BJ (cell line): ENCODE results near the gene SEMA4C. TPM values are rescaled to one million over a fixed set of nuclear protein-coding genes. Genes with fewer than 3 reads are reported as not detected.

Experiments
- CTCF ChIA-PET: fragments of 350-600 bp; formaldehyde crosslinking; extraction: SDS; loops from one replicate; lab custom pipeline; 2021; ENCODE audit warnings: antibody characterized with exemption, inconsistent platforms; lab: Yijun Ruan, JAX
- POLR2A ChIA-PET: fragments of 300-600 bp; sonication (Branson Sonifier 250); formaldehyde crosslinking; extraction: SDS; loops from one replicate; lab custom pipeline; 2021; ENCODE audit warnings: antibody characterized with exemption; lab: Charles Lee
- DNase-seq: peaks from one replicate; pipeline ENCODE4 v3.0.0-alpha.2; 2011; ENCODE audit warnings: low read depth
- H3K27me3 ChIP-seq: 2 replicates; pipeline ENCODE4 v1.6.0; 2011; ENCODE audit warnings: low read length; ENCODE audit not compliant: control insufficient read depth, insufficient read depth
- H3K36me3 ChIP-seq: 2 replicates; pipeline ENCODE4 v1.5.1; 2011; ENCODE audit warnings: low read length; ENCODE audit not compliant: control insufficient read depth, insufficient read depth
- H3K4me3 ChIP-seq: 2 replicates; pipeline ENCODE4 v1.5.1; 2011; ENCODE audit warnings: low read depth, mild to moderate bottlenecking, control low read depth, low read length
- CTCF ChIP-seq: IDR thresholded peaks from 2 replicates; pipeline ENCODE4 v1.5.1; 2011; ENCODE audit warnings: low read depth, mild to moderate bottlenecking, control low read depth, inconsistent platforms, low read length, moderate library complexity; ENCODE audit not compliant: insufficient read depth
- polyA plus RNA-seq: library from polyadenylated mRNA; depleted of rRNA; stranded (reverse); fragments of >200 nt; gene quantifications from 2 replicates; pipeline ENCODE4 v1.2.3, GENCODE V29; 2011

SEMA4C gene
- polyA plus RNA-seq, 1 experiment: 29.7 TPM

- Histone ChIP-seq H3K36me3 (no peaks in the 10 kb centered on the region), H3K27me3 (peaks cover 5% of the 10 kb centered on the region), H3K4me3 (no peak overlapping the region)
- no peak for TF ChIP-seq CTCF
- ChIA-PET CTCF (interaction anchor here (0.8 to 1.4 kb wide), 3 partner anchors 15 to 78 kb away, joined by 3 to 5 read pairs (median 3); partner anchors contain the start of gene ANKRD39), POLR2A (no interaction called here)
- no peak for DNase-seq
These were observed 2.9 kb upstream of the SEMA4C start for GRCh38 chr2:96872591-96873349.

- ChIA-PET POLR2A (no interaction called here), CTCF (interaction anchor here (0.8 to 2.2 kb wide), 2 partner anchors 13 to 36 kb away, joined by 3 to 14 read pairs; partner anchors contain the start of gene ANKRD39)
- Histone ChIP-seq H3K4me3 (peak overlapping the region; percentile 95), H3K27me3 (peaks cover 3% of the 10 kb centered on the region; the same call in 1 of the 2 replicates), H3K36me3 (peaks cover 11% of the 10 kb centered on the region)
- DNase-seq: no peak
- TF ChIP-seq CTCF: no peak
These were observed 861 bp upstream of the SEMA4C start for GRCh38 chr2:96870626-96871255.

GRCh38 chr2:96869281-96869821 lies 529 bp downstream of the SEMA4C start:
- H3K4me3 ChIP-seq: peak overlapping the region; percentile 95
- no peaks in the 10 kb centered on the region; the same call in 1 of the 2 replicates for H3K27me3 ChIP-seq
- TF ChIP-seq CTCF: no peak
- ChIA-PET POLR2A (interaction anchor here (0.8 kb wide), 1 partner anchor 11 kb away, joined by 5 read pairs; no protein-coding TSS in a partner anchor), CTCF (interaction anchor here (0.9 to 3.6 kb wide), 14 partner anchors 11 to 330 kb away, joined by 3 to 34 read pairs (median 6); partner anchors contain the start of genes ANKRD39 and CNNM4)
- DNase-seq: no peak
- peaks cover 23% of the 10 kb centered on the region for H3K36me3 ChIP-seq

- no peaks in the 10 kb centered on the region; the same call in 1 of the 2 replicates for H3K27me3 ChIP-seq
- CTCF ChIA-PET: interaction anchor here (0.6 to 3.6 kb wide), 22 partner anchors 9 to 329 kb away, joined by 3 to 34 read pairs (median 4); partner anchors contain the start of genes ANKRD39 and CNNM4
- DNase-seq: peak; percentile 37
- POLR2A ChIA-PET: interaction anchor here (0.8 kb wide), 1 partner anchor 11 kb away, joined by 5 read pairs; no protein-coding TSS in a partner anchor
- H3K4me3 ChIP-seq: peak overlapping the region; percentile 95
- H3K36me3 ChIP-seq: peaks cover 28% of the 10 kb centered on the region
- peak; percentile 47 for TF ChIP-seq CTCF
These were observed 1.2 kb downstream of the SEMA4C start for GRCh38 chr2:96868555-96869280.
